Stomach (tissue), 9 donors: Measurements from ENCODE around the gene MRPL27. TPM values are rescaled to one million over a fixed set of nuclear protein-coding genes. Genes with fewer than 3 reads are reported as not detected.

Source experiments
- DNase-seq, 2 donors: peaks; one replicate each; pipeline versions ENCODE4 v3.0.0 to v3.0.0-alpha.2; 2013 to 2019
- H3K27ac ChIP-seq, 5 donors: fragments of 200-600 bp in 4 of 5; sonication (generic) in 4 of 5; one replicate each; pipeline ENCODE4 v1.5.1; 2013 to 2019; ENCODE audit warnings: mild to moderate bottlenecking in 1 of 5, moderate library complexity in 1 of 5
- H3K27me3 ChIP-seq, 3 donors: fragments of 200-600 bp; sonication (generic); one replicate each; pipeline ENCODE4 v1.5.1; 2017 to 2019; ENCODE audit warnings: mixed run types in 1 of 3
- H3K36me3 ChIP-seq, 4 donors: fragments of 200-600 bp; sonication (generic); 1 replicate in 3 of 4; 2 replicates in 1 of 4; pipeline ENCODE4 v1.5.1; 2016 to 2019
- H3K4me1 ChIP-seq, 4 donors: fragments of 200-600 bp; sonication (generic); one replicate each; pipeline ENCODE4 v1.5.1; 2016 to 2019
- H3K4me3 ChIP-seq, 4 donors: fragments of 200-600 bp; sonication (generic) in 3 of 4; one replicate each; pipeline ENCODE4 v1.5.1; 2016 to 2019; ENCODE audit warnings: mild to moderate bottlenecking in 1 of 4
- H3K9me3 ChIP-seq, 4 donors: fragments of 200-600 bp; sonication (generic); one replicate each; pipeline ENCODE4 v1.5.1; 2016 to 2019
- CTCF ChIP-seq, 7 experiments: fragments of 450-650 bp in 4 of 7; fragments of 200-600 bp in 3 of 7; sonication (generic) in 3 of 7; IDR thresholded peaks; one replicate each; pipeline ENCODE4 v1.5.1; 2016 to 2019; ENCODE audit warnings: antibody characterized with exemption in 7 of 7, control low read depth in 2 of 7, mild to moderate bottlenecking in 1 of 7
- EP300 ChIP-seq: sonication (generic); formaldehyde crosslinking; IDR thresholded peaks from one replicate; pipeline ENCODE4 v1.6.1; 2017; ENCODE audit warnings: antibody characterized with exemption
- POLR2A ChIP-seq, 4 donors: fragments of 450-650 bp; IDR thresholded peaks; one replicate each; pipeline ENCODE4 v1.6.1; 2016; ENCODE audit warnings: antibody characterized with exemption in 4 of 4, control low read depth in 2 of 4, mild to moderate bottlenecking in 1 of 4, moderate library complexity in 1 of 4
- POLR2AphosphoS5 ChIP-seq, 3 donors: sonication (generic); formaldehyde crosslinking; IDR thresholded peaks; one replicate each; pipeline ENCODE4 v1.6.1; 2016; ENCODE audit warnings: antibody characterized with exemption in 3 of 3
- WGBS, 5 donors: extraction: QIAGEN DNeasy Blood & Tissue Kit in 3 of 5; methylation state at CpG; one replicate each; pipeline versions ENCODE4 v1.1.5 to v1.1.7; 2013 to 2018; 5-methylcytosine and 5-hydroxymethylcytosine counted together
- intact Hi-C: fragments of 100-400 bp; cut with DNase I; formaldehyde crosslinking; loops from one replicate; pipeline ENCODE4 v1.15.1; 2023; ENCODE audit warnings: low total_unique reads
- polyA plus RNA-seq, 3 donors: library from polyadenylated mRNA; stranded (reverse); fragments of 200-250 nt; gene quantifications; one replicate each; pipeline ENCODE4 v1.2.3, GENCODE V29; 2013
- total RNA-seq, 5 donors: library from RNA; depleted of rRNA; stranded (reverse); fragments of >200 nt; gene quantifications; one replicate each; pipeline versions ENCODE4 v1.1.0 to v1.2.3, GENCODE V29; 2014 to 2016
- donor health status: healthy with polysubstance abuse.
- donor health status: Bipolar disorder and iron deficiency.
- donor health status: healthy.

Gene MRPL27
- total and polyA plus RNA-seq, 8 donors: 25.0 to 258 (median 60.1) TPM

DNA sequence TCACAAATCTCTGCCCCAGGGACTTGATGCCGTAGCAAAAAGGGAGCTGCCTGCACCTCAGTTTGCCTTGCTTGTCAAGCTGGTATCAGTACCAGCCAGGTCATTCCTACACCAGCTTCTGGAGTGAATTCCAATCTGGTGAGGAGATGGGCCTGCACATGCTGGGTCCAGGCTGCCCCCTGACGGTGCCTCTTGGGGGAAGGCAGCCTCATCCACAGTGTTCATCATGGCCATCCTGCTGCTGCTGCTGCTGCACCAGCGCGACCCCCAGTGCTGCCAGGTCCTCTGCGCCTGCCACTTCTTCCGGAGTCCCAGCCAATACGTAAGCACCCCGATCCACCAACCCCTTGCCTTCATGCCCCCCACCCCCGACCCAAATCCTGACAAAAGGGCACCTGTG is 8.3 kb downstream of the MRPL27 start:
- peak in 1 of 2 donors; percentile 45 for DNase-seq
- WGBS, 5 donors: 43 to 69% (median 63%) methylated on average over 7 to 9 of the region's 9 CpGs
- peaks cover 33 to 70% (median 65%) of the 10 kb centered on the region in 4 donors for H3K36me3 ChIP-seq

GRCh38 chr17:50364061-50364458 is 8.9 kb downstream of the MRPL27 start:
- Histone ChIP-seq H3K36me3 (peaks cover 33 to 70% (median 65%) of the 10 kb centered on the region in 4 donors), H3K9me3 (no peaks in the 10 kb centered on the region), H3K4me1 (peaks cover 25 to 49% (median 39%) of the 10 kb centered on the region in 4 donors), H3K27me3 (no peaks in the 10 kb centered on the region), H3K27ac (peak overlapping the region; percentile 9 to 73 (median 37)), H3K4me3 (no peak overlapping the region)
- no peak for TF ChIP-seq POLR2AphosphoS5 (IDR thresholded peaks at IDR 0.05)
- no peak for TF ChIP-seq POLR2A (IDR thresholded peaks at IDR 0.05)
- TF ChIP-seq CTCF (IDR thresholded peaks at IDR 0.05): no peak
- TF ChIP-seq EP300: no peak
- intact Hi-C loops: loop anchor here (10.0 kb wide), 1 partner anchor 111 kb away; the partner anchor contains the start of gene RSAD1
- WGBS, 5 donors: 26 to 40% (median 34%) methylated on average over 4 of the region's 4 CpGs; no CpG with 5 or more reads in 1 of the 5 donors
- DNase-seq: no peak

More for the DNA sequence above, 8.3 kb downstream of the MRPL27 start:
- H3K4me3 ChIP-seq: no peak overlapping the region
- TF ChIP-seq EP300: no peak
- no peaks in the 10 kb centered on the region for H3K27me3 ChIP-seq
- no peaks in the 10 kb centered on the region for H3K9me3 ChIP-seq
- peaks cover 25 to 48% (median 36%) of the 10 kb centered on the region in 4 donors for H3K4me1 ChIP-seq
- H3K27ac ChIP-seq: peak overlapping the region in 3 of 5 donors; percentile 9 to 73 (median 49)
- intact Hi-C loops: loop anchor here (10.0 kb wide), 1 partner anchor 110 kb away; the partner anchor contains the start of gene RSAD1

GRCh38 chr17:50363217-50364060 is 9.5 kb downstream of the MRPL27 start:
- Histone ChIP-seq H3K36me3 (peaks cover 38 to 70% (median 65%) of the 10 kb centered on the region in 4 donors), H3K9me3 (no peaks in the 10 kb centered on the region), H3K4me3 (no peak overlapping the region), H3K27me3 (no peaks in the 10 kb centered on the region), H3K27ac (peak overlapping the region; percentile 9 to 73 (median 37)), H3K4me1 (peaks cover 27 to 54% (median 42%) of the 10 kb centered on the region in 4 donors)
- TF ChIP-seq EP300 (no peak), POLR2A (IDR thresholded peaks at IDR 0.05) (no peak), POLR2AphosphoS5 (IDR thresholded peaks at IDR 0.05) (no peak), CTCF (IDR thresholded peaks at IDR 0.05) (no peak)
- WGBS, 5 donors: 36 to 45% (median 40%) methylated on average over 5 to 8 of the region's 8 CpGs
- DNase-seq: peak in 1 of 2 donors; percentile 82
- intact Hi-C loops: loop anchor here (10.0 kb wide), 1 partner anchor 111 kb away; the partner anchor contains the start of gene RSAD1

- no peak overlapping the region for H3K4me3 ChIP-seq
- H3K9me3 ChIP-seq: no peaks in the 10 kb centered on the region
- DNase-seq: no peak
- H3K4me1 ChIP-seq: peaks cover 28 to 60% (median 44%) of the 10 kb centered on the region in 4 donors
- H3K27me3 ChIP-seq: no peaks in the 10 kb centered on the region
- 60 to 76% (median 62%) methylated on average over 7 of the region's 7 CpGs for WGBS, 5 donors
- H3K36me3 ChIP-seq: peaks cover 38 to 70% (median 65%) of the 10 kb centered on the region in 4 donors
- H3K27ac ChIP-seq: peak overlapping the region in 4 of 5 donors; percentile 59 to 73 (median 62)
- intact Hi-C loops: loop anchor here (10.0 kb wide), 1 partner anchor 112 kb away; the partner anchor contains the start of gene RSAD1
- no peak for TF ChIP-seq CTCF (IDR thresholded peaks at IDR 0.05)
- TF ChIP-seq POLR2AphosphoS5 (IDR thresholded peaks at IDR 0.05): peak in 1 of 3 donors; percentile 3
Observed at GRCh38 chr17:50362661-50363060, 10.3 kb downstream of the MRPL27 start.
